Measurements from ENCODE around the gene PEAK1. TPM values are rescaled to one million over a fixed set of nuclear protein-coding genes. Genes with fewer than 3 reads are reported as not detected.

Gene PEAK1
- total RNA-seq, 1 donor = 133 TPM

DNA sequence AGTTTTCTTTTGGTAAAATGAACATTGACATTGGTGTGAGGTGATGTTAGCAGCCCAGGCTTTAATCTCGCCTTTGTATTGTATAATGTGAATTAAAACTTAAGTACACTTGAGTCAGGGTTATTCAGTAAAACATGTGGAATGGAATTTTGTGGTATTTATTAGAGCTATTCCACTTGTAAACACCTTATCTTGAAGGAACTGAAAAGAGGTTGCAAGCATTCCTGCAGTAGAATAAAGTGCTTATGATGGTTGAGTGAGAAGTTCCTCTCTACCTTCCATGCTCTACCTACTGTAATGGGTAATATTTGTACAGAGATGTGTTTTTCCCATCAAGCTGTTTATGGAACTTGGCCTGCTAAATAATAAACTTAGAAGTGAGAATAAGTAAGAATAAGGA is 36.8 kb upstream of the PEAK1 start:
- H3K4me3 ChIP-seq (ENCODE audit: insufficient read depth, low read length) = no peak overlapping the region
- H2AFZ ChIP-seq (ENCODE audit: low read length) = no peak overlapping the region
- H3K4me1 ChIP-seq (ENCODE audit: insufficient read depth, low read length) = peaks cover 58% of the 10 kb centered on the region
- TF ChIP-seq CTCF (IDR thresholded peaks at IDR 0.05; ENCODE audit: extremely low read depth, low read depth, low read length) = no peak
- no peak for DNase-seq (ENCODE audit: insufficient read length, low spot score, missing footprints)
- no peaks in the 10 kb centered on the region for H4K20me1 ChIP-seq (ENCODE audit: insufficient read depth, low read length)
- no peak overlapping the region for H3K4me2 ChIP-seq (ENCODE audit: insufficient read depth, low read length)
- H3K36me3 ChIP-seq (ENCODE audit: insufficient read depth, low read length) = peaks cover 13% of the 10 kb centered on the region
- peaks cover 12% of the 10 kb centered on the region for H3K79me2 ChIP-seq (ENCODE audit: insufficient read depth, low read length)
- H3K27ac ChIP-seq (ENCODE audit: low read depth, low read length) = peak overlapping the region; percentile 87
- no peaks in the 10 kb centered on the region for H3K27me3 ChIP-seq (ENCODE audit: insufficient read depth, low read length)
- no peaks in the 10 kb centered on the region for H3K9me3 ChIP-seq (ENCODE audit: low read depth, low read length)

DNA sequence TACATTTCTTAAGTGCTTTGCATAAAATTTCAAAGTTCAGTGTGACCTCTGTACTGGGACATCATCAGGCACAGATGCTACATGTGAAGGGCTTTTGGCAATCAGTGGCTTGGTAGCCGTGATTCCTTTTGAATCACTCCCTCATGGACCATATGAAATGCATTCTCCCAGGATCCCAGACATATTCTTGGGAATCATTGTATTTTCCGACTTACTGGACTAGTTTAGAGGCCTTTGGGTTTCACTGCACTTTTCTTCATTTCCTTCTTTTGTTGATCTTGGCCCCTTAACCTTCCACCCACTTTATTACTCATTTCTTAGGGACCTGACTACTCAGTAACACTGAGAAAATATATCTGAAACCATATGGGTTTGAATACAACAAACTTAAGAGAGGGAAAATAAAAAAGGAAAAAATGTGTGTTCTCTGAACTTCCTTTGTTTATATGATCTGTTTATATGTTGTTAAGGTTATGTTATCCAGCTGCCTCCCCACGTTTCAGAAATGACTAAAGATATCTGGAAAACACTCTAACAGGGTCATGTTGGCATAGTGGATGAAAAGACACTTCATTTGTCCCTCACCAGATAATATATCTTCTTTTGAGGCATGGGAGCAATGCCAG is 35.9 kb upstream of the PEAK1 start:
- H3K27ac ChIP-seq (ENCODE audit: low read depth, low read length) = peak overlapping the region; percentile 87
- H3K79me2 ChIP-seq (ENCODE audit: insufficient read depth, low read length) = peaks cover 17% of the 10 kb centered on the region
- H3K4me1 ChIP-seq (ENCODE audit: insufficient read depth, low read length) = peaks cover 53% of the 10 kb centered on the region
- TF ChIP-seq CTCF (IDR thresholded peaks at IDR 0.05; ENCODE audit: extremely low read depth, low read depth, low read length) = no peak
- H3K4me2 ChIP-seq (ENCODE audit: insufficient read depth, low read length) = peak overlapping the region; percentile 43
- peak; percentile 44 for DNase-seq (ENCODE audit: insufficient read length, low spot score, missing footprints)
- H3K27me3 ChIP-seq (ENCODE audit: insufficient read depth, low read length) = no peaks in the 10 kb centered on the region
- H3K9me3 ChIP-seq (ENCODE audit: low read depth, low read length) = no peaks in the 10 kb centered on the region
- no peak overlapping the region for H3K4me3 ChIP-seq (ENCODE audit: insufficient read depth, low read length)
- H4K20me1 ChIP-seq (ENCODE audit: insufficient read depth, low read length) = no peaks in the 10 kb centered on the region
- no peak overlapping the region for H2AFZ ChIP-seq (ENCODE audit: low read length)
- H3K36me3 ChIP-seq (ENCODE audit: insufficient read depth, low read length) = peaks cover 13% of the 10 kb centered on the region

GRCh38 chr15:77454951-77455350 is 35.0 kb upstream of the PEAK1 start:
- peak overlapping the region; percentile 87 for H3K27ac ChIP-seq (ENCODE audit: low read depth, low read length)

More at GRCh38 chr15:77454951-77455350, 35.0 kb upstream of the PEAK1 start:
- peak; percentile 70 for DNase-seq (ENCODE audit: insufficient read length, low spot score, missing footprints)
- peaks cover 24% of the 10 kb centered on the region for H3K79me2 ChIP-seq (ENCODE audit: insufficient read depth, low read length)
- no peak for TF ChIP-seq CTCF (IDR thresholded peaks at IDR 0.05; ENCODE audit: extremely low read depth, low read depth, low read length)
- no peak overlapping the region for H2AFZ ChIP-seq (ENCODE audit: low read length)
- H3K4me2 ChIP-seq (ENCODE audit: insufficient read depth, low read length) = no peak overlapping the region
- no peaks in the 10 kb centered on the region for H3K9me3 ChIP-seq (ENCODE audit: low read depth, low read length)
- no peaks in the 10 kb centered on the region for H4K20me1 ChIP-seq (ENCODE audit: insufficient read depth, low read length)
- no peak overlapping the region for H3K4me3 ChIP-seq (ENCODE audit: insufficient read depth, low read length)
- H3K36me3 ChIP-seq (ENCODE audit: insufficient read depth, low read length) = peaks cover 9% of the 10 kb centered on the region
- H3K27me3 ChIP-seq (ENCODE audit: insufficient read depth, low read length) = no peaks in the 10 kb centered on the region
- peaks cover 53% of the 10 kb centered on the region for H3K4me1 ChIP-seq (ENCODE audit: insufficient read depth, low read length)

Data from osteoblast (primary cell).